G401.6 (cell line): ENCODE data around the gene LTBP4.
A peak's percentile ranks its signal among the peaks of the same experiment; 100 is the strongest.
"Not testable (repeated sequence)": the region's sequence is repeated elsewhere in the genome, so short reads cannot be mapped to it uniquely, and the experiment has no call there.

ENCODE experiments used
- FAIRE-seq: peaks from 2 replicates; lab custom pipeline; 2012; peaks lifted over from hg19 to GRCh38; lab: Jason Lieb, UNC

The LTBP4 gene

GRCh38 chr19:40601134-40601974 is at the start of gene LTBP4:
LTBP4 (plus strand) TSS chr19:40601369; CDS start chr19:40601388, 19 bp downstream.
- FAIRE-seq, result no peak

- FAIRE-seq, result no peak
These were observed 48.3 kb upstream of the LTBP4 start for GRCh38 chr19:40552848-40553247.

DNA sequence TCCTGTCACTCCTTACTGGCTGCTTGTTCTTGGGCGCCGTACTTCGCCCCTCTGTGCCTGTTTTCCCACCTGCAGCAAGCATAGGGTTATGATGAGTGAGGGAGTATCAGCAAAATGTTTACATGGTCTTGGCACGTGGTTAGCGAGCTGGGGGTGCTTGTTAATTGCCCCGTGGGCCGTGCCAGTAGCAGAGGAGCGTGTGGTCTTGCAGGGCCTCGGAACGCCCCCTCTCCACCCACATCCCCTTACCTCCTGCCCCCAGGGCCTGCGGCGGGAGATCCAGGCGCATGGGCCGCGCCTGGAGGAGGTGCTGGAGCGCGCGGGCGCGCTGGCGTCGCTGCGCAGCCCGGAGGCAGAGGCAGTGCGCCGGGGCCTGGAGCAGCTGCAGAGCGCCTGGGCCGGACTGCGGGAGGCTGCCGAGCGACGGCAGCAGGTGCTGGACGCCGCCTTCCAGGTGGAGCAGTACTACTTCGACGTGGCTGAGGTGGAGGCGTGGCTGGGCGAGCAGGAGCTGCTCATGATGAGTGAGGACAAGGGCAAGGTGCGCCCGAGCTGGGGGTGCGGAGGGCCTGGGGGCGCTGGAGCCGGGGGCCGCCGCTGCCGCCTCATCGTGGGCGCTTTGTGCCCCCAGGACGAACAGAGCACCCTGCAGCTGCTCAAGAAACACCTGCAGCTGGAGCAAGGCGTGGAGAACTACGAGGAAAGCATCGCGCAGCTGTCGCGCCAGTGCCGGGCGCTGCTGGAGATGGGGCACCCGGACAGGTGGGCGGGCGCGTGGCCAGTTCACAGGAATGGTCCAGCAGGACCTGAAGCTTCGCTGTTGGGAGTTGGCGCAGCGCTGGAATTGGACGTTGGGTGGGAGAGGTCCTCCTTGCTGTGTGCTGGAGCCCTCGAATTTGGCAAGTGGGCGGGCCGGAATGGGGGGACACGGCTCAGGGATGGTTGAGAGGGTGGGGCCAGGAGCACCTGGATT is 47.0 kb upstream of the LTBP4 start:
- no peak for FAIRE-seq

- FAIRE-seq, result no peak
These were observed 45.0 kb upstream of the LTBP4 start for GRCh38 chr19:40555978-40556689.

- no peak for FAIRE-seq
These were observed 44.1 kb upstream of the LTBP4 start for GRCh38 chr19:40556953-40557530.

GRCh38 chr19:40559394-40559793 is 41.8 kb upstream of the LTBP4 start:
- no peak for FAIRE-seq

DNA sequence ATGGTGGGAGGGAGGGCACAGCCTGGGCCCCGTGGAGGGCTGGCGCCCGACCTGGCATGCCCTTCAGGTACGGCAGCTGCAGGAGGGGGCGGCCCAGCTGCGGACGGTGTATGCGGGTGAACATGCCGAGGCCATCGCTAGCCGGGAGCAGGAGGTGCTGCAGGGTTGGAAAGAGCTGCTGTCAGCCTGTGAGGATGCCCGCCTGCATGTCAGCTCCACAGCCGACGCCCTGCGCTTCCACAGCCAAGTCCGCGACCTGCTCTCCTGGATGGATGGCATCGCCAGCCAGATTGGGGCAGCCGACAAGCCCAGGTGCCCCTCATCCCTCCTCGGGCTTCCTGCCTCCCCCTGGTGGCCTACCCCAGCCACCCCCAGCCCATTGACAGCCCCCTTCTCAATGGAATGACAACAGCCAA is 41.1 kb upstream of the LTBP4 start:
- no peak for FAIRE-seq

GRCh38 chr19:40561947-40562346 is 39.2 kb upstream of the LTBP4 start:
- no peak for FAIRE-seq

- FAIRE-seq, result not testable (repeated sequence)
These were observed 36.6 kb upstream of the LTBP4 start for GRCh38 chr19:40564535-40564934.

- FAIRE-seq, result no peak
These were observed 35.8 kb upstream of the LTBP4 start for GRCh38 chr19:40565355-40565754.

DNA sequence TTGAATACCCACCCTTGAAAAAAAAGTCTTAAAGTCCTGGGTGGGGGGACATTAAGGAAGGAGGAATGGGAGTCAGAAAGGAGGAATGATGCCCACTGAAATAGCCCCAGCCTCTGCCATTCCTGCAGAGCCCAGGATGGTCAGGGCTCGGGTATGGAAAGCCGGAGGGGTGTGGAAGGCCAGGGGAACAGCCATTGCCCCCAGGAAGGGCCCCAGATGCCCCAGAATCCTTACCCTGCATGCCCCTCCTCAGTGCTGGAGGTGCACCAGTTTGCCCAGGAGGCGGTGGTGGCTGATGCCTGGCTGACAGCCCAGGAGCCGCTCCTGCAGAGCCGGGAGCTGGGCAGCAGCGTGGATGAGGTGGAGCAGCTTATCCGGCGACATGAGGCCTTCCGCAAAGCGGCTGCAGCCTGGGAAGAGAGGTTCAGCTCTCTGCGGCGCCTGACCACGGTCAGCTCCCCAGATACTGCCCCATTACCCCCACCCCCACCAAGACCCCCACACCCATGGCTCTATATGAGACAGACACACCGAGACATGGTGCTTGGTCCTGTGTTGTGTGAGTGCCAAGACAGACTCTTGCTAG is 35.2 kb upstream of the LTBP4 start:
- no peak for FAIRE-seq

DNA sequence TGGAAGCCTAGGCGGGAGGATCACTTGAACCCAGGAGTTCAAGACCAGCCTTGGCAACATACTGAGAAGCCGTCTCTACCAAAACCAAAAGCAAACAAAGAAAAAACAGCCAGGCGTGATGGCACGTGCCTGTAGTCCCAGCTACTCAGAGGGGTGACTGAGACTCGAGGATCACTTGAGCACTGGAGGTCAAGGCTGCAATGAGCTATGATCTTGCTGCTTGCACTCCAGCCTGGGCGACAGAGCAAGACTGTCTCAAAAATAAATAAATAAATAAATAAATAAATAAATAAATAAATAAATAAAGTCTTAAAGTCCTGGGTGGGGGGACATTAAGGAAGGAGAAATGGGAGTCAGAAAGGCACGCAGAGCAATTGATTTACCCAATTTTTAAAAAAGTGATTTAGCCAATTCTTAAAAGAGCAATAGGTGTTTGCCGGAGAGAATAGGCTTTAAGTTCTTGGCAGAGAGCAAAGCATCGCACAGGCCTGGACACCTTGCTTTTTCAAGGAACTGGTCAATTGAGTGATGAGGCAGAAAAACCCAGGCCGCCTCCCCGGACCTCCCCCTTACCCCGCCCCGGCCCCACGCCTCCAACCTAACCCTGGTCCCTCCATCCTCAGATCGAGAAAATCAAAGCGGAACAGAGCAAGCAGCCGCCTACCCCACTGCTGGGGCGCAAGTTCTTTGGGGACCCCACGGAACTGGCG is 34.0 kb upstream of the LTBP4 start:
- FAIRE-seq, result no peak

DNA sequence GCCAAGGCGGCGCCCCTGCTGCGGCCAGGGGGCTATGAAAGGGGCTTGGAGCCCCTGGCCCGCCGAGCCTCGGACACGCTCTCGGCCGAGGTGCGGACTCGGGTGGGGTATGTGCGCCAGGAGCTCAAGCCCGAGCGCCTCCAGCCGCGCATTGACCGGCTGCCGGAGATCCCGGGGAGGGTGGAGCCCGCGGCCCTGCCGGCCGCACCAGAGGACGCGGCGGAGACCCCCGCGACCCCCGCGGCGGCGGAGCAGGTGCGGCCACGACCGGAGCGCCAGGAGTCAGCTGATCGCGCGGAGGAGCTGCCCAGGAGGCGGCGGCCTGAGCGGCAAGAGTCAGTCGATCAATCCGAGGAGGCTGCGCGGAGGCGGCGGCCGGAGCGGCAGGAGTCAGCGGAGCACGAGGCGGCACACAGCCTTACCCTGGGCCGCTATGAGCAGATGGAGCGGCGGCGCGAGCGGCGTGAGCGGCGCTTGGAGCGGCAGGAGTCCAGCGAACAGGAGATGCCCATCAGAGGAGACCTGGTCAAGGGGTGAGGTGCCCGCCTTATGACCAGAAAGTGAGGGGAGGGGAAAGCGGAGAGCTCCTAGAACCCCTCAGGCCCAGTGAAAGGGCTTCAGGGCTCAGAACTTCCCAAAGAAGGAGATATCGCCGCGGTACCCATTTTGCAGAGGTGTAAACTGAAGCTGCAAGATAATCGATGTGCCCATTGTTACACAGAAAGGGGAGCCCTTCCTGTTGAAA is 33.2 kb upstream of the LTBP4 start:
- no peak for FAIRE-seq

- peak; percentile 98 for FAIRE-seq
These were observed 30.7 kb upstream of the LTBP4 start for GRCh38 chr19:40570313-40571004.

GRCh38 chr19:40571005-40571318 is 30.2 kb upstream of the LTBP4 start:
- FAIRE-seq, result no peak

DNA sequence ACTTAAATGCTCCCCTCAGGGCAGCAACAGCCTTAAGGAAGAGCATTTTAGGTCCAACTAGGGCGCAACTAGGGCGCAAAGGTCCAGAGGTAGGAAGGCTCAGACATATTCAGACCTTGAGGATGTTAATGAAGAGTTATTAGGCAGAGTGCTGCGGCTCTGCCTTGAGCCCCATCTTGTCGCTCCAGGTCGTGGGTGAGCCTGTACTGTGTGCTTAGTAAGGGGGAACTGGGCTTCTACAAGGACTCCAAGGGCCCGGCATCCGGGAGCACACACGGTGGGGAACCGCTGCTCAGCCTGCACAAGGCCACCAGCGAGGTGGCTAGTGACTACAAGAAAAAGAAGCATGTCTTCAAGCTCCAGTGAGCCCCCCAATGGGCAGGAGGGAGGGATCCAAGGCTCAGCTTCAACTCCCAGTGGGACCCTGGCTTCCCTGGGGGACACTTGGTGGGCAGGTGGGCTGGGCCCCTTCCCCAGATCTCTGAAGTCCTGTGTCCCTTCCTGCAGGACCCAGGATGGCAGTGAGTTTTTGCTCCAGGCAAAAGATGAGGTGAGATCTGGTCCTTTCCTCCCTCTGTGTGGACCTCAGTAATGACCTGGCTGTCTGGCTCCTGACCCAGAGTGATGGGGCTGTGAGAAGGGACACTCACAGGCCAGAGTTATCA is 29.2 kb upstream of the LTBP4 start:
- FAIRE-seq, result no peak

- no peak for FAIRE-seq
These were observed 25.8 kb upstream of the LTBP4 start for GRCh38 chr19:40575326-40575725.

GRCh38 chr19:40576151-40576584 is 25.0 kb upstream of the LTBP4 start:
- no peak for FAIRE-seq
